ENCODE measurements around the gene FAM174C. TPM values are rescaled to one million over a fixed set of nuclear protein-coding genes. Genes with fewer than 3 reads are reported as not detected.
A peak's percentile ranks its signal among the peaks of the same experiment; 100 is the strongest.

The FAM174C gene
- total and polyA plus RNA-seq, 2 of the 8 experiments (the other 6 are each of a cell fraction or from before 2014, with no cell fraction given) = 44.5 to 125 TPM

- Histone ChIP-seq H4K20me1 (replicated peaks in 1 of 2; ENCODE audit: control insufficient read depth in 1 of 2, insufficient read depth in 2 of 2, low read length in 2 of 2) (peaks cover 0 to 7% of the 10 kb centered on the region in 2 experiments), H4K8ac (ENCODE audit: extremely low read depth, insufficient read depth, low read length) (peak overlapping the region; percentile 29; the same call in 1 of the 2 replicates), H2BK20ac (ENCODE audit: low read length) (no peak overlapping the region), H3K4me1 (replicated peaks in 1 of 4; ENCODE audit: control insufficient read depth in 3 of 4, insufficient read depth in 4 of 4, low read length in 3 of 4) (peaks cover 0 to 21% (median 7%) of the 10 kb centered on the region in 4 experiments; a peak in 5 of 7 replicates), H2BK120ac (replicated peaks; ENCODE audit: low read depth, low read length) (no peak overlapping the region), H2AK5ac (ENCODE audit: low read depth, low read length) (no peak overlapping the region), H3K14ac (ENCODE audit: insufficient read length) (no peak overlapping the region), H3K9ac (replicated peaks in 1 of 4; ENCODE audit: extremely low read depth in 1 of 4, low read depth in 3 of 4, low read length in 3 of 4) (no peak overlapping the region), H3K23me2 (ENCODE audit: low read depth, low read length) (peaks cover 5% of the 10 kb centered on the region; the same call in 1 of the 2 replicates), H2BK15ac (ENCODE audit: low read length) (no peak overlapping the region), H3K18ac (ENCODE audit: extremely low read depth, low read length) (peak overlapping the region; percentile 32; the same call in 1 of the 2 replicates), H3K9me3 (ENCODE audit: insufficient read depth in 2 of 2, low read depth in 1 of 2, low read length in 1 of 2) (no peaks in the 10 kb centered on the region), H2BK12ac (ENCODE audit: low read depth, low read length) (no peak overlapping the region), H3K4me2 (ENCODE audit: insufficient read depth in 1 of 2, low read depth in 2 of 2, low read length in 2 of 2) (peak overlapping the region in 1 of 2 experiments; percentile 39; a peak in 1 of 4 replicates), H3K4me3 (ENCODE audit: extremely low read depth in 1 of 4, insufficient read depth in 2 of 4, low read depth in 3 of 4, low read length in 4 of 4) (no peak overlapping the region), H3K79me1 (ENCODE audit: low read depth, low read length) (peaks cover 9% of the 10 kb centered on the region), H2BK5ac (ENCODE audit: low read depth, low read length) (peak overlapping the region; percentile 18; the same call in 1 of the 2 replicates), H3K23ac (ENCODE audit: insufficient read length) (no peak overlapping the region), H3K36me3 (ENCODE audit: control insufficient read depth in 2 of 4, insufficient read depth in 4 of 4, low read length in 3 of 4) (peaks cover 0 to under 1% (median 0%) of the 10 kb centered on the region in 4 experiments; a peak in 2 of 8 replicates), H2AFZ (ENCODE audit: low read length) (no peak overlapping the region), H3K27ac (ENCODE audit: low read depth, low read length) (0 out of 2 replicates have a peak overlapping the region, but pooled peaks have one; percentile 16), H4K5ac (ENCODE audit: insufficient read length, low read depth, low read length) (no peak overlapping the region), H4K91ac (replicated peaks; ENCODE audit: insufficient read length, low read length) (no peak overlapping the region), H3K27me3 (replicated peaks in 1 of 4; ENCODE audit: control insufficient read depth in 3 of 4, extremely low read depth in 1 of 4, insufficient read depth in 3 of 4, low read length in 3 of 4) (no peaks in the 10 kb centered on the region), H3K79me2 (ENCODE audit: control insufficient read depth in 1 of 2, insufficient read depth in 2 of 2, low read length in 2 of 2) (peaks cover 0 to 8% of the 10 kb centered on the region in 2 experiments; a peak in 1 of 4 replicates), H3K56ac (replicated peaks; ENCODE audit: insufficient read length, low read depth, low read length) (no peak overlapping the region), H3K4ac (replicated peaks; ENCODE audit: insufficient read length, low read depth, low read length) (no peak overlapping the region)
- no peak for FAIRE-seq
- DNase-seq (ENCODE audit: low read depth in 1 of 2, low spot score in 2 of 2) = no peak
- POLR2A ChIA-PET (ENCODE audit: partially characterized antibody) = interaction anchor here (0.7 to 10.1 kb wide), 14 partner anchors 9 to 194 kb away, joined by 3 to 355 read pairs (median 4); partner anchors contain the start of genes ARHGAP45, CIRBP, FAM174C and GPX4
- WGBS, 2 experiments (ENCODE audit: extremely low coverage in 1 of 2, insufficient coverage in 1 of 2, insufficient read length in 1 of 2, insufficient replicate concordance in 2 of 2, low coverage in 1 of 2, low lambda C conversion rate in 2 of 2, missing lambda C conversion rate in 1 of 2) = 75% methylated on average over 23 of the region's 31 CpGs; no CpG with 5 or more reads in 1 of the 2 experiments
- CTCF ChIA-PET (ENCODE audit: partially characterized antibody) = interaction anchor here (0.6 to 7.7 kb wide), 26 partner anchors 8 to 381 kb away, joined by 3 to 212 read pairs (median 4); partner anchors contain the start of genes CIRBP and FAM174C
- TF ChIP-seq RFX5 (IDR thresholded peaks at IDR 0.05; ENCODE audit: borderline replicate concordance, low read depth, low read length) = no peak
- no peak for TF ChIP-seq SP2 (IDR thresholded peaks at IDR 0.05; ENCODE audit: low read length)
- TF ChIP-seq SIRT6 (IDR thresholded peaks at IDR 0.05; ENCODE audit: low read length) = no peak
- no peak for TF ChIP-seq PHF8 (conservative IDR thresholded peaks at IDR 0.05; ENCODE audit: low read depth, low read length)
- no peak for TF ChIP-seq SUZ12 (IDR thresholded peaks at IDR 0.05; ENCODE audit: low read length)
- no peak for TF ChIP-seq MAX (IDR thresholded peaks at IDR 0.05)
- TF ChIP-seq SRF (IDR thresholded peaks at IDR 0.05; ENCODE audit: low read depth, low read length) = no peak
- TF ChIP-seq JUND (IDR thresholded peaks at IDR 0.05; ENCODE audit: low read length) = no peak
- TF ChIP-seq ASH2L (IDR thresholded peaks at IDR 0.05; ENCODE audit: low read length) = no peak
- TF ChIP-seq TAF1 (IDR thresholded peaks at IDR 0.05; ENCODE audit: low read depth, low read length) = no peak
- no peak for TF ChIP-seq SP4 (IDR thresholded peaks at IDR 0.05; ENCODE audit: low read length)
- no peak for TF ChIP-seq CTBP2 (IDR thresholded peaks at IDR 0.05; ENCODE audit: borderline replicate concordance, insufficient read depth, insufficient read length, low read length)
These were observed 30.5 kb upstream of the FAM174C start for GRCh38 chr19:1244693-1245451.

All from H1 (cell line).